ENCODE data around the gene GRIK4.

DNA sequence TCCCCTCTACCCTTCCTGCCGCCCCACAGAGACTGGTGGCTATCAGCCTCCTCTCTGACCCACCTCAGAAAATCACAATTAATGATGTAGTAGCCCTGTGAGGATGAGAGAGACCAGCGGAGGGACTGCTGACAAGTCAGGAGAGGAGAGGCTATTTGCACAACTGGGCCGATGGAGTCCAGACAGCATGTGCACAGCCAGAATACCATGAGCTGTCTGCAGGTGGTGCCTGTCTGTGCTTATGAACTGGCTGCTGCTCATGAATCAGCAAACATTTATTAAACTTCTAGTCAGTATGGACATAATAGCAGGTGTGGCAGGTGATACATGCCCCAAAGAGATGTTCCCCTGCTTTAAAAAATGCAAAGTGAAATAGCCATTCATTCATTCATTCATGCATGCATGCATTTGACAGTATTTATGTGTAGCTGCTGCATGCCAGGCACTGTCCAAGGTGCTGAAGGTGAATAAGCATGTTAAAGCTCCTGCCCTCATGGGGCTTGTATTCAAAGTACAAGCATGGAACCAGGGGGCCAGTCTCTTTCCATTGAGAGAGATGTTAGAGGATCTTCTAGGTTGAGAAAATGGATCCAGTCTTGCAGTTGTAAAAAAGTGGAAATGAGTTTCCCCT lies 141.3 kb downstream of the GRIK4 start:
- no peak for TF ChIP-seq CTCF (IDR thresholded peaks at IDR 0.05)
- no peak for TF ChIP-seq POLR2A (IDR thresholded peaks at IDR 0.05)
- no peak for TF ChIP-seq POLR2AphosphoS5 (IDR thresholded peaks at IDR 0.05)
